T47D (cell line): ENCODE measurements around the gene SAMD14.

Experiments
- DNase-seq, 2 experiments: peaks; one replicate each; pipeline versions ENCODE4 v3.0.0 to v3.0.0-alpha.2; 2011 to 2012; ENCODE audit warnings: low read depth in 1 of 2, low spot score in 1 of 2
- JUND ChIP-seq: IDR thresholded peaks from 2 replicates; pipeline ENCODE4 v1.6.1; 2012; ENCODE audit warnings: low read depth
- in situ Hi-C: cut with HindIII; loops from 2 replicates; pipeline ENCODE4 v1.10.0; 2016; ENCODE audit warnings: low sequenced_read_pairs, low pct_unique_long_range_greater_than_20kb

The SAMD14 gene

DNA sequence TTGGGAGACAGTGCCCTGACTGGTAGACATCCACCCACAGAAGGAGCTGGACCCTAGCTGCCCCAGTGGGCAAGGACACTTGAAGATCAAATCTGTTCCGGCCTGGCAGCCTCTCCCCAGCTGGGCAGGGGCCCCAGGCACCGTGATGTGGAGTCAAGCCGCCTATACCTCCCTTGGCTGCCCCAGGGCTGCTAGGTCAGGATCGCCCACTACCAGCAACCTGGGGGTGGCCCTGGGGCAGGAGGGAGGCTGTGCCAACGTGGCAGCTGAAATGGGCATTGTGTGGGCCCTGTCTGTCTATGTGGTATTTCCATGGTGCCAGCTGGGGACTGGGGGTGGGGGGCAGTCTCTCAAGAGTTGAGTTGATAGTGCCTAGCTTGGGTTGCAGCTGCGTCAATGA lies 33.9 kb downstream of the SAMD14 start:
- in situ Hi-C loops = no loop called here
- no peak for TF ChIP-seq JUND
- no peak for DNase-seq

DNA sequence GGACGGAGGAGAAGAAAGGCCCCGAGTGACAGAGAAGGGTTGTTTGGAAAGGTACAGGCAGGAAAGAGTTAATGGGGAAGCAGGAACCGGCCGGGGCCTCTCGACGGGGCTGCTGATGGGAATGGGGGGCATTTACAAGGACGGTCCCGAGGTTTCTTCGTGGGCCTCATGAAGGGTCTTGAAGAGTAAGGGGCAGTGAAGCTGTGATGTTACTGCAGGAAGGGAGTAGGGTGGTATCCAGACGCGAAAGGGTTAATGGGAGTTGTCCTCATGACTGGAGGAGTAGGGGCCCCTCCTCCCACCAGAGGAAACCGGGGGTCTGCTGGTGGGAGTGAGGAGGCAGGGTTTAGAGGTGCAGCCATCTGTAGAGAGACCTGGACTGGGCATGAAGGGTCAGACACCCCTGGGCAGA lies 34.3 kb downstream of the SAMD14 start:
- in situ Hi-C loops = no loop called here
- TF ChIP-seq JUND = no peak
- no peak for DNase-seq

GRCh38 chr17:50094753-50095619 lies 35.0 kb downstream of the SAMD14 start, which contains the start of gene PDK2:
TSS of gene PDK2 (plus strand) at chr17:50095351. CDS start at chr17:50095436, 85 bp downstream.
- in situ Hi-C loops = no loop called here
- TF ChIP-seq JUND = no peak

GRCh38 chr17:50094243-50094752 lies 35.7 kb downstream of the SAMD14 start:
- in situ Hi-C loops = no loop called here
- TF ChIP-seq JUND = no peak
- peak; percentile 86 to 93 for DNase-seq

More at GRCh38 chr17:50094753-50095619, 35.0 kb downstream of the SAMD14 start, which contains the start of gene PDK2:
- DNase-seq = peak; percentile 99

- DNase-seq = no peak
- no peak for TF ChIP-seq JUND
- in situ Hi-C loops = no loop called here
Observed at GRCh38 chr17:50093807-50094206, 36.2 kb downstream of the SAMD14 start.

GRCh38 chr17:50093246-50093645 lies 36.7 kb downstream of the SAMD14 start:
- TF ChIP-seq JUND = no peak
- in situ Hi-C loops = no loop called here
- no peak for DNase-seq

DNA sequence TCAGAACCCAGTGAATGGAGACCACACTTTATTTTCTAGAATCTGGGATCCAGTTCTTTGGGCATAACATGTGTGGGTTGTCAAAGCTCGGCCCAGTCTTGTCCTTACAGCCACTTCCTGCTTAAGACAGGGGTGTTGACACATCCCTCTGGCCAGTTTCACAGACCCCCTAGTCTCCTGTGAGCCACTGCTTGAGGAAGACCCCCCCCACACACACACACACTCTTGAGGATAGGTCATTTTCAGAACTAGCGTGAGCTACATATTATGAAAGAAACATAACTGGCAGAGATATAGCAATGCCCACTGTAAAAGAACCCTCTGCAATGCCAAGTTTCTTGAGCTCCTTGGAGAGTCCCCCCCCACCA lies 38.1 kb downstream of the SAMD14 start:
- DNase-seq = no peak
- in situ Hi-C loops = no loop called here
- no peak for TF ChIP-seq JUND

GRCh38 chr17:50090971-50091917 lies 38.7 kb downstream of the SAMD14 start:
- no peak for DNase-seq
- in situ Hi-C loops = no loop called here
- TF ChIP-seq JUND = no peak

DNA sequence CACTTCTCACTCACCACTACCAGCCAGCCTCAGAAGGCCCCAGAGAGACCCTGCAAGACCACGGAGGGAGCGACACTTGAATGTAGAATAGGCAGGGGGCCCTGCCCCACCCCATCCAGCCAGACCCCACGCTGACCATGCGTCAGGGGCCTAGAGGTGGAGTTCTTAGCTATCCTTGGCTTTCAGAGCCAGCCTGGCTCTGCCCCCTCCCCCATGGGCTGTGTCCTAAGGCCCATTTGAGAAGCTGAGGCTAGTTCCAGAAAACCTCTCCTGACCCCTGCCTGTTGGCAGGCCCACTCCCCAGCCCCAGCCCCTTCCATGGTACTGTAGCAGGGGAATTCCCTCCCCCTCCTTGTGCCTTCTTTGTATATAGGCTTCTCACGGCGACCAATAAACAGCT lies 39.9 kb downstream of the SAMD14 start:
- no peak for DNase-seq
- no peak for TF ChIP-seq JUND
- in situ Hi-C loops = no loop called here

- in situ Hi-C loops = no loop called here
- no peak for DNase-seq
- no peak for TF ChIP-seq JUND
Observed at GRCh38 chr17:50088952-50089825, 40.8 kb downstream of the SAMD14 start.

DNA sequence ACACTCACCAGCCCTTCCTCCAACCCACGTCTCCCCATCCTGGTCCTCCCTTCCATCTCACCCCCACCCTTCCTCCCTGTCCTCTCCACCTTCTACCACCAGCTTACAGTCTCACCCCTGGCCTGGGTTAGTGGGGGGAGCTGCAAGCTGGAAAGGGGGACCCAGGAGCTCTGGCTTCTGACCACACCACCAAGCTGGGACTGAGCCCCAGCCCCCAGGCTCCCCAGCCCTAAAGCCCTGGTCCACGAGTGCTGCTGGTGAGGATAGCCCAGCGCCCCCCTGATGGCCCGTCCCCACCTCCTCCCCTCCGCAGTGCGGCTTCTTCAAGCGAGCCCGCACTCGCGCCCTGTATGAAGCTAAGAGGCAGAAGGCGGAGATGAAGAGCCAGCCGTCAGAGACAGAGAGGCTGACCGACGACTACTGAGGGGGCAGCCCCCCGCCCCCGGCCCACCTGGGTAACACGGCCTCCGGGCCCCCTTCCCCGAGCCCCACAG lies 42.0 kb downstream of the SAMD14 start:
- in situ Hi-C loops = no loop called here
- TF ChIP-seq JUND = no peak
- no peak for DNase-seq
